H9 (cell line): ENCODE results near the gene CGAS. TPM values are rescaled to one million over a fixed set of nuclear protein-coding genes. Genes with fewer than 3 reads are reported as not detected.

Source experiments
- DNase-seq: peaks from one replicate; pipeline ENCODE4 v3.0.0-alpha.2; 2017
- H2AFZ ChIP-seq: one replicate; pipeline ENCODE4 v1.6.1; 2013; ENCODE audit warnings: mild to moderate bottlenecking, low read length, control low read depth, moderate library complexity
- H2AK5ac ChIP-seq: 2 replicates; pipeline ENCODE4 v1.6.1; 2013; ENCODE audit warnings: low read length, control low read depth, mixed read lengths; ENCODE audit not compliant: insufficient read length
- H2BK120ac ChIP-seq: one replicate; pipeline ENCODE4 v1.6.1; 2013; ENCODE audit warnings: low read depth, mild to moderate bottlenecking, low read length, control low read depth, inconsistent platforms; ENCODE audit not compliant: poor library complexity, severe bottlenecking
- H2BK12ac ChIP-seq: 2 replicates; pipeline ENCODE4 v1.6.1; 2013; ENCODE audit warnings: low read length, control low read depth, mixed read lengths, low read depth; ENCODE audit not compliant: insufficient read length
- H2BK15ac ChIP-seq: 2 replicates; pipeline ENCODE4 v1.6.1; 2013; ENCODE audit warnings: low read depth, low read length, control low read depth
- H2BK20ac ChIP-seq: one replicate; pipeline ENCODE4 v1.6.1; 2013; ENCODE audit warnings: low read depth, mild to moderate bottlenecking, low read length, control low read depth, inconsistent platforms; ENCODE audit not compliant: poor library complexity, severe bottlenecking
- H2BK5ac ChIP-seq: 2 replicates; pipeline ENCODE4 v1.6.1; 2013; ENCODE audit warnings: low read length, control low read depth, mixed read lengths; ENCODE audit not compliant: insufficient read length
- H3K14ac ChIP-seq: 2 replicates; pipeline ENCODE4 v1.6.1; 2013; ENCODE audit warnings: low read length, control low read depth; ENCODE audit not compliant: insufficient read depth
- H3K18ac ChIP-seq: 2 replicates; pipeline ENCODE4 v1.6.1; 2013; ENCODE audit warnings: low read depth, mild to moderate bottlenecking, mixed read lengths, low read length, control low read depth; ENCODE audit not compliant: insufficient read length
- H3K23ac ChIP-seq: 2 replicates; pipeline ENCODE4 v1.6.1; 2013; ENCODE audit warnings: low read length, control low read depth, mixed read lengths, low read depth; ENCODE audit not compliant: insufficient read length
- H3K23me2 ChIP-seq: 2 replicates; pipeline ENCODE4 v1.6.1; 2013; ENCODE audit warnings: low read depth, mild to moderate bottlenecking, mixed read lengths, low read length, control low read depth; ENCODE audit not compliant: insufficient read length, poor library complexity, severe bottlenecking
- H3K27ac ChIP-seq: 2 replicates; pipeline ENCODE4 v1.5.1; 2013; ENCODE audit warnings: low read length, control low read depth, mixed read lengths, low read depth; ENCODE audit not compliant: insufficient read length
- H3K27me3 ChIP-seq: 2 replicates; pipeline ENCODE4 v1.6.1; 2013; ENCODE audit warnings: low read length, control low read depth, inconsistent platforms; ENCODE audit not compliant: insufficient read depth
- H3K4ac ChIP-seq: 2 replicates; pipeline ENCODE4 v1.6.1; 2013; ENCODE audit warnings: low read depth, mild to moderate bottlenecking, control low read depth, inconsistent platforms, low read length, moderate library complexity
- H3K4me1 ChIP-seq: 2 replicates; pipeline ENCODE4 v1.6.1; 2013; ENCODE audit warnings: low read length, control low read depth, inconsistent platforms; ENCODE audit not compliant: insufficient read depth
- H3K4me2 ChIP-seq: 2 replicates; pipeline ENCODE4 v1.6.1; 2013; ENCODE audit warnings: low read length, control low read depth, mixed read lengths; ENCODE audit not compliant: insufficient read length, insufficient read depth
- H3K56ac ChIP-seq: 2 replicates; pipeline ENCODE4 v1.6.1; 2013; ENCODE audit warnings: low read depth, mild to moderate bottlenecking, mixed read lengths, low read length, control low read depth; ENCODE audit not compliant: insufficient read length
- H3K79me1 ChIP-seq: 2 replicates; pipeline ENCODE4 v1.6.1; 2013; ENCODE audit warnings: low read depth, mild to moderate bottlenecking, moderate library complexity, low read length, control low read depth, inconsistent platforms; ENCODE audit not compliant: insufficient read depth, poor library complexity, severe bottlenecking
- H3K79me2 ChIP-seq: 2 replicates; pipeline ENCODE4 v1.6.1; 2013; ENCODE audit warnings: low read length, control low read depth, inconsistent platforms; ENCODE audit not compliant: insufficient read depth
- H3K9ac ChIP-seq: 2 replicates; pipeline ENCODE4 v1.6.1; 2013; ENCODE audit warnings: low read length, control low read depth, mixed read lengths; ENCODE audit not compliant: insufficient read length; ENCODE audit errors: extremely low read depth
- H3K9me3 ChIP-seq: one replicate; pipeline ENCODE4 v1.6.1; 2013; ENCODE audit warnings: low read depth, low read length, inconsistent platforms; ENCODE audit not compliant: control insufficient read depth
- H3T11ph ChIP-seq: one replicate; pipeline ENCODE4 v1.6.1; 2013; ENCODE audit warnings: mild to moderate bottlenecking, low read length, control low read depth, inconsistent platforms
- H4K20me1 ChIP-seq: one replicate; pipeline ENCODE4 v1.6.1; 2013; ENCODE audit not compliant: control insufficient read depth, insufficient read length, insufficient read depth
- H4K5ac ChIP-seq: 2 replicates; pipeline ENCODE4 v1.6.1; 2013; ENCODE audit warnings: low read depth, mild to moderate bottlenecking, mixed read lengths, low read length, control low read depth; ENCODE audit not compliant: insufficient read length
- H4K8ac ChIP-seq: replicated peaks from 2 replicates; pipeline ENCODE4 v1.6.1; 2013; ENCODE audit warnings: low read length, control low read depth, mixed read lengths, low read depth; ENCODE audit not compliant: insufficient read length
- H4K91ac ChIP-seq: 2 replicates; pipeline ENCODE4 v1.6.1; 2013; ENCODE audit warnings: low read depth, mild to moderate bottlenecking, moderate library complexity, mixed read lengths, low read length, control low read depth; ENCODE audit not compliant: insufficient read length
- H3K27ac Mint-ChIP-seq, 3 experiments: 2 replicates in 2 of 3; 3 replicates in 1 of 3; pipeline ENCODE4 v1.8.0; 2020 to 2021; ENCODE audit warnings: mixed read lengths in 3 of 3, mild to moderate bottlenecking in 1 of 3, moderate library complexity in 1 of 3
- H3K27me3 Mint-ChIP-seq: 2 replicates; pipeline ENCODE4 v1.8.0; 2021; ENCODE audit warnings: low read depth, mild to moderate bottlenecking, moderate library complexity, mixed read lengths
- H3K36me3 Mint-ChIP-seq, 3 experiments: 2 replicates in 2 of 3; 3 replicates in 1 of 3; pipeline ENCODE4 v1.8.0; 2020 to 2021; ENCODE audit warnings: low read depth in 3 of 3, mixed read lengths in 3 of 3; ENCODE audit not compliant: insufficient read depth in 1 of 3
- H3K4me1 Mint-ChIP-seq, 2 experiments: 2 replicates each; pipeline ENCODE4 v1.8.0; 2020; ENCODE audit warnings: mixed read lengths in 2 of 2
- H3K4me3 Mint-ChIP-seq, 2 experiments: 2 replicates in 1 of 2; 3 replicates in 1 of 2; pipeline ENCODE4 v1.8.0; 2020 to 2021; ENCODE audit warnings: mild to moderate bottlenecking in 2 of 2, mixed read lengths in 2 of 2, moderate library complexity in 1 of 2
- H3K9me3 Mint-ChIP-seq, 2 experiments: 2 replicates in 1 of 2; 3 replicates in 1 of 2; pipeline ENCODE4 v1.8.0; 2020; ENCODE audit warnings: mild to moderate bottlenecking in 2 of 2, mixed read lengths in 2 of 2, moderate library complexity in 1 of 2
- WGBS: extraction: QIAGEN DNeasy Blood & Tissue Kit; methylation state at CpG from one replicate; pipeline ENCODE4 v1.1.7; 2013; ENCODE audit warnings: missing lambda C conversion rate, low lambda C conversion rate, mixed read lengths; ENCODE audit not compliant: insufficient read length; ENCODE audit errors: extremely low coverage; 5-methylcytosine and 5-hydroxymethylcytosine counted together
- total RNA-seq: library from RNA; stranded (reverse); gene quantifications from 2 replicates; pipeline ENCODE4 v1.2.1, GENCODE V29; 2021
- TF ChIP-seq, protein P1 (sequence below): fragments of 200-600 bp; sonication (generic); conservative IDR thresholded peaks from 3 replicates; pipeline ENCODE4 v1.8.0; 2021; ENCODE audit warnings: antibody characterized with exemption, mild to moderate bottlenecking

CGAS gene
- total RNA-seq, 1 experiment from 2014 or later: 1.7 TPM

DNA sequence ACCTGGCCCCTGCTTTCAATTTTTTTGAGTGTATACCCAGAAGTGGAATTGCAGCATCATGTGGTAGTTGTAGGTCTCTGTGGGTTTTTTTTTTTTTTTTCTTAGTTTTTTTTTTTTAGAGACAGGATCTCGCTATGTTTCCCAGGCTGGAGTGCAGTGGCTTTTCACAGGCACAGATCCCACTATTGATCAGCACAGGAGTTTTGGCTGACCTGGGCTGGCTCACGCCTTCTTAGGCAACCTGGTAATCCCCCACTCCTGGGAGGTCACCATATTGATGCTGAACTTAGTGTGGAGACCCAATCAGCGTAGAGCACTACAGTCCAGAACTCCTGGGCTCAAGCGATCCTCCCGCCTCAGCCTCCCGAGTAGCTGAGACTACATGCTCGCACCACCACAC lies 35.4 kb upstream of the CGAS start:
- no peaks in the 10 kb centered on the region for H3K27me3 Mint-ChIP-seq
- TF ChIP-seq, protein P1, sequence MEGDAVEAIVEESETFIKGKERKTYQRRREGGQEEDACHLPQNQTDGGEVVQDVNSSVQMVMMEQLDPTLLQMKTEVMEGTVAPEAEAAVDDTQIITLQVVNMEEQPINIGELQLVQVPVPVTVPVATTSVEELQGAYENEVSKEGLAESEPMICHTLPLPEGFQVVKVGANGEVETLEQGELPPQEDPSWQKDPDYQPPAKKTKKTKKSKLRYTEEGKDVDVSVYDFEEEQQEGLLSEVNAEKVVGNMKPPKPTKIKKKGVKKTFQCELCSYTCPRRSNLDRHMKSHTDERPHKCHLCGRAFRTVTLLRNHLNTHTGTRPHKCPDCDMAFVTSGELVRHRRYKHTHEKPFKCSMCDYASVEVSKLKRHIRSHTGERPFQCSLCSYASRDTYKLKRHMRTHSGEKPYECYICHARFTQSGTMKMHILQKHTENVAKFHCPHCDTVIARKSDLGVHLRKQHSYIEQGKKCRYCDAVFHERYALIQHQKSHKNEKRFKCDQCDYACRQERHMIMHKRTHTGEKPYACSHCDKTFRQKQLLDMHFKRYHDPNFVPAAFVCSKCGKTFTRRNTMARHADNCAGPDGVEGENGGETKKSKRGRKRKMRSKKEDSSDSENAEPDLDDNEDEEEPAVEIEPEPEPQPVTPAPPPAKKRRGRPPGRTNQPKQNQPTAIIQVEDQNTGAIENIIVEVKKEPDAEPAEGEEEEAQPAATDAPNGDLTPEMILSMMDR: no peak
- Histone ChIP-seq H3K4ac (no peak overlapping the region), H4K8ac (no peak overlapping the region), H2BK5ac (no peak overlapping the region), H3K4me2 (no peak overlapping the region), H2AK5ac (no peak overlapping the region), H2BK20ac (no peak overlapping the region), H3K4me1 (no peaks in the 10 kb centered on the region), H3K56ac (no peak overlapping the region), H3K9ac (no peak overlapping the region), H3K14ac (no peak overlapping the region), H3K23ac (no peak overlapping the region), H3K79me1 (no peaks in the 10 kb centered on the region), H4K5ac (no peak overlapping the region), H2BK12ac (no peak overlapping the region), H4K91ac (no peak overlapping the region), H3T11ph (no peak overlapping the region), H3K9me3 (no peaks in the 10 kb centered on the region), H2AFZ (no peak overlapping the region), H4K20me1 (no peaks in the 10 kb centered on the region), H2BK120ac (no peak overlapping the region), H3K27me3 (no peaks in the 10 kb centered on the region), H3K27ac (no peak overlapping the region), H2BK15ac (no peak overlapping the region), H3K23me2 (no peaks in the 10 kb centered on the region), H3K18ac (no peak overlapping the region), H3K79me2 (no peaks in the 10 kb centered on the region)
- no peaks in the 10 kb centered on the region for H3K4me1 Mint-ChIP-seq
- no CpG with 5 or more reads among the region's 7 CpGs for WGBS
- H3K9me3 Mint-ChIP-seq: peaks cover 0 to 2% of the 10 kb centered on the region in 2 experiments; a peak in 4 of 5 replicates
- peaks cover 41 to 81% (median 58%) of the 10 kb centered on the region in 3 experiments for H3K36me3 Mint-ChIP-seq
- no peak for DNase-seq
- H3K4me3 Mint-ChIP-seq: no peak overlapping the region
- no peak overlapping the region for H3K27ac Mint-ChIP-seq
